H4 (cell line): ENCODE data around the gene ITGA11. TPM values are rescaled to one million over a fixed set of nuclear protein-coding genes. Genes with fewer than 3 reads are reported as not detected.

Experiments
- DNase-seq: peaks from one replicate; pipeline ENCODE4 v3.0.0-alpha.2; 2015; ENCODE audit warnings: low spot score
- total RNA-seq: library from RNA; depleted of rRNA; stranded (reverse); fragments of >200 nt; shearing (Covaris generic); gene quantifications from 2 replicates; pipeline ENCODE4 v1.2.3, GENCODE V29; 2014

Gene ITGA11
- total RNA-seq, 1 experiment from 2014 or later = 0.66 TPM

DNA sequence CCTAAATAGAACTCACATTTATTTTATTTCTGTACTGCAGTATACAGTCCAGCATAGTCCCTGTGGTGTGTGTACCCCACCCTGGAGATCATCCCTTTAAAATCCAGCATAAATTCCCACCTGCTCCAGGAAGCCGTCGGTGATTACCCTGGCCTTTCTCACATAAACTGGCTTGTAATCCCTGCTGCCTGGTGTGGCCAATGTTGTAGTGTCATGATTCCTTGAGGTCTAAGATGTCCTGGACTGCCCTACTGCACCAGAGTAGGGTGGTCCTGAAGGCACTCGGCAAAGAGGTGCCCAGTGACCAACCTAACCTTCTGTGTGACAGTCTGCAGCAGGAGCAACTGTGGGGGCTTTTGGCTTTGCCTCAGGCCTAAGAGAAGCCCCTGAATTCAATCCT lies 58.9 kb downstream of the ITGA11 start:
- DNase-seq = no peak

DNA sequence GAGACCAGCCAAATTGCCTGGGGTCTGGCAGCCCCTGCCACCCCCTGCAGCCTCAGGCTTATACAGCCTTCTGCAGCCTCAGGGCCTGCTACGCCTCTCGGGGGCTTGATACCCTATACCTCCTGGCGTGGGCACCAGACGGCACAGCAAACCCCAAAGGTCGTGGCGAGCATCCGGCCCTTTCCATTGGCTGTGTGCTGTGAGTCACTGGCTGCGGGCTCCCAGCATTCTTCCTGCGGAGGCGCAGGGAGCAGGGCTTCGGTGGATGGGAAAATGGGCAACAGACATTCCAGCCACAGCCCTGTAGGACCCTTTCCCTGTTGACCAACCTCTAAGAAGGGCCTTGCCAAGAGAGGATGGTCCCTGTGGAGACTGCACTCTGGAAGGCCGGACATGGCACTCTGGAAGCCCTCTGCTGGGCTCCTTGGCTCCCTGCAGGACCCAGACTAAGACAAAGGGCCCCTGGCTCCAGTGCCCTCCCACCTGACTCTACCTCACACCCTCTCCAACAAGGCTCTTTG lies 59.6 kb downstream of the ITGA11 start:
- peak; percentile 72 for DNase-seq

DNA sequence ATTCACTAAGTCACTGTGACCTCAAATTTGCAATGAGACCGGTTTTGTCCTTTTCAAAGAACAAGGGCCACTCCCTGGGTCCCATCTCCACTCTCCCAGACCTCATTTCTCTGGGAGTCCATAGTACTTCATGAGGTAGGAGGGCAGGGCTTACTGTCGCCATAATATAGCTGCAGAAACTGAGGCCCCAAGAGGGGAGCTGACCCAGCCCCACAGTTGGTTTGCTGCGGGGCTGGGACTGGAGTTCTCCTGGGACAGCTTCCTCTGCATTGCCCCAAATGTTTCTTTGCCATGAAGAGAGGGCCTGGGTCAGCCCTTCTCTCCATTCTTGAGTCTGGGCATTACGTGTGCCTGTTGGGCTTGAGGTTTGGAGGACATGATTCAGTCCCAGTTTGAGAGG lies 60.1 kb downstream of the ITGA11 start:
- DNase-seq = no peak

DNA sequence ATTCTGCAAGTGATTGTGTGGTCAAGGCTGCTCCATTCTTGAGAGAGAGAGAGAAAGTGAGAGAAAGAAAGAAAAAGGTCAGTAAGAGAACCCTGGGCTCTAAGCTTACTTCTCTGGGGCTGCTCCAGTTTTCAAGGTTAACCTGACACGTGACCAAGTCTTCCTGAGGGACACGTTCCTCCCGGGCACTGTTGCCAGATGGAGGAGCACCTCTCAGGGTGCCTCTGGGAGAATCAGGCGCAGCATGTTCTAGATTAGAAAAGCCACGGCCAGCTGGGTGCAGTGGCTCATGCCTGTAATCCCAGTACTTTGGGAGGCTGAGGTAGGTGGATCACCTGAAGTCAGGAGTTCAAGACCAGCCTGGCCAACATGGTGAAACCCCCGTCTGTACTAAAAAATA lies 60.8 kb downstream of the ITGA11 start:
- no peak for DNase-seq

DNA sequence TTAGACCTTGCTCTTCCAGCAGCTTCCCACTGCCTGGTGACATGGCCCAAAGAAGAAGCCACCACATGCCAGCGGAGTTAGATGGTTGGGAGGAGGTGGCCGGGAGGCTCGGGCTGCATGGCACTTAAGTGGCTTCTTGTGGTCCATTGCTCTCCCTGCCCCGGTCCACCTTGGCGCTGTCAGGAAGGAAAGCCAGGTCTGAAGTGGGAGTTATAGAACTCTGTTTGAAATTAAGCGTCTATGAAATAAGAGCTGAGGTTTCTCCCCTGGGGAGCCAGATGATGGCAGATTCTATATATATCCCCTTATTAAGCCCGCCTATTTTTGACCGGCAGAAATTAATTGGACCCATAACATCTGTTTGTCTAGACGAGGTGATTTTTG lies 61.2 kb downstream of the ITGA11 start:
- no peak for DNase-seq

DNA sequence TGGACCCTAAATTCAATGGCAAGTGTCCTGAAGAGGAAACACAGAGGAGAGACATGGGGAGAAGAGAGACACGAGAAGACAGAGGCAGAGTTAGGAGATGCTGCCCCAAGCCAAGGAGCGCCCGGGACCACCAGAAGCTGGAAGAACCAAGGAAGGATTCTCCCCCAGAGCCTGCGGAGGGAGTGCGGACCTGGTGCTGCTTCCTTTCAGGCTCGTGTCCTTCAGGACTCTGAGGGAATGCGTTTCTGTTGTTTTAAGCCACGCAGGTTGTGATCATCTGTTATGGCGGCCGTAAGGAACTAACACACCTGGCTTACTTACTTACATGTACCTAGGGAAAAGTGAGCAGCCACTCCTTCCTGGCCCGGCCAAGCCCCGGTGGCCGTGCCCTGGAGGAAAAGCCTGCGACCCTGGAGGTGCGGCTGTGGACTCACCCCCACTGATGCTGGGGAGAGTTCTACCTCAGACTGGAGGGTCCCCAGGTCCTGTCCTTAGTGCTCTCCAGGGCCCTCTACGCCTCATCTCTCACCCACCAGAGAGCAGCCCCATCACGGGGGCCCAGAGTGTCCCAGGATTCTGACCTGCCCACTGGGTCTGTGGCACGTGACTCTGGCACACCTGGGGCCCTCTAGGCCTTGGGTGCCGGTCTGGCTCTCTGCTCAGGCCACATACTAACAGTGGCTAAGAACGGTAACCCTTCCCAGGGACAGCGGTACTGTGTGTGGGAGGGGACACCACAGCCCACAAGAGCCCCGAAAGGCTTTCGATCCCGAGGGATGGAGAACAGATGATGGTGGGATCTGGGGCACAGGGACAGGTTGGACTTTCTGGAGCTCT lies 61.8 kb downstream of the ITGA11 start:
- DNase-seq = no peak

DNA sequence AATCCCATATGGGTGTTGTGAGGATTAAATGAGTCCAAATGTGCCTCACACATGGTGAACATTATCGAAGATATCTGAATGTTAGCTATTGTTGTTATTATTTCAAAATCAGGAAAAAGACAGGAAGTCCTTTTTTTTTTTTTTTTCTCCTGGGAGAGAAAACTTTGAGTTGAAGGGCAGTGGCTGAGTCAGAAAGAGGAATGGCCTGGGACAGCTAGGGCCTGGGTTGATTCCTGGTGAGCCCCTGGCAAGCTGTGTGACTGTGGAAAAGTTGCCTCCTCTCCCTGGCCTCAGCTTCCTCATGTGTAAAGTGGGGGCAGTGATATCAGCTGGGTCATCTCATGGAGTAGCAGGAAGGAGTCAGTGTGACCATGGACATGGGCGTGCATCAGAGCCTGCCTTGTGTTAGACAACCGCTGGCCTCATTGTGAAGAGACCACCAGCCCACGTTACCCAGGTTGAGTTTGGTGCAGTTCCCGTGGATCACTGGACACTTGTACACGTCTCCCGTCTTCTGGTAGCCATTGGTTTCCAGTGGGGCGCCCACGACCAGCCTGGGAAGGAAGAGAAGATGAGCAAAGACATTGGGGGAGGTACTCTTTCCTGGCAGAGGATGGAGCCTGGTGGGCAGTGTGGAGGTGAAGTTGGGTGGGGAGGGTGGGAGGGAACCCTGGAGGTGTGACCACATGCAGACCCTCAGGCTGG lies 63.1 kb downstream of the ITGA11 start:
- DNase-seq = no peak

DNA sequence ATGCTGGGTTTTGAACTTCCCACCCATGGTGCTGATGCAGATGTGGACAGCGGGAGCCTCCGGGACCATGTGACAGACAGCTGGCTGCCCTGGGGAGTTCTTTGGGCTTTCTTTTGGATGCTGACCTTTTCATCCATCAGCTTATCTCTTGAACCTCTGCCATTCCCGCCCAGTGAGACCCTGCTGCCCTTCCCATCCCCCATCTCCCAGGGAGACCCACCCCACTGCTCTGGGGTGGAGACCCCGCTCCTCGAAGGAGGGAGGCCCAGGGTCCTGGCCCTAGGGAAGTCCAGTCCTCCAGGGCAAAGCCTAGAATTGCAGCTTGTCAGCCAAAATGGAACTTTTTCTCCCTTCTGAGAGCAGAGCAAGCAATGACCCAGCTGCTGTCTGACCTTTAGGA lies 64.0 kb downstream of the ITGA11 start:
- no peak for DNase-seq

DNA sequence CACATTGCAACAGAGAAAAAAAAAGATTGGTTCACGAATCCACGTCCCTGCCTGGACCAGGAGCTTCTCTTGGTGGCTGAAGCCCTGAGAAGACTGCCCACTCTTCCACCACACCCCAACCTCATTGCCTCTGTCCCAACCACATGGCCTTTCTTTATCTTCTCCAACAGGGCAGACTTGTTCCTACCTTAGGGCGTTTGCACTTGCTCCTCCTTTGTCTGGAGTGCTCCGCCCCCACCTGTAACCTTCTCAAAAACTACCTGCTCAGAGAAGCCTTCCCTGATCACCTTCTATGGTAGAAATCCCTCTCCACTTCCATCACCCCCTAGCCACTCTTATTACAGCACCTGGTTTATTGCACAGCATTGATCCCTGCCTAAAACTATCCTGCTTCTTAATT lies 64.7 kb downstream of the ITGA11 start:
- no peak for DNase-seq

DNA sequence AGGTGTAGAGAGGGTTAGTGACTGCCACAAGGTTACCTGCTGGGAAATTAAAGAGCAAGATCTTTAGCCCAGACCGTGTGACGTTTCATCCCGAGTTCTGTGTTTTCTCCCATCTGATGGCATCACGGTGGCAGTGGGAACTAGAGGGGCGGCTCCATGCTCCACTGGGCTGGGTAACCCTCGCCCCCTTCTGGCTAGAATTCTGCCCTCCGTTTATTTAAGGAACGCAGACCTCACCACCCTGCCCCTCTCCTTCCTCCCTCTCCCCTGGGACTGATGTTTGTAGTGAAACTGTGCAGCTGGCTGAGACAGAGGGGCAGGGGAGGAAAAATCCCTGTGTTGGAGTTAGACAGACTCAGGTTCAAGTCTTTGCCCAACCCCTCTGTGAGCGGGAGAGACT lies 65.6 kb downstream of the ITGA11 start:
- no peak for DNase-seq

DNA sequence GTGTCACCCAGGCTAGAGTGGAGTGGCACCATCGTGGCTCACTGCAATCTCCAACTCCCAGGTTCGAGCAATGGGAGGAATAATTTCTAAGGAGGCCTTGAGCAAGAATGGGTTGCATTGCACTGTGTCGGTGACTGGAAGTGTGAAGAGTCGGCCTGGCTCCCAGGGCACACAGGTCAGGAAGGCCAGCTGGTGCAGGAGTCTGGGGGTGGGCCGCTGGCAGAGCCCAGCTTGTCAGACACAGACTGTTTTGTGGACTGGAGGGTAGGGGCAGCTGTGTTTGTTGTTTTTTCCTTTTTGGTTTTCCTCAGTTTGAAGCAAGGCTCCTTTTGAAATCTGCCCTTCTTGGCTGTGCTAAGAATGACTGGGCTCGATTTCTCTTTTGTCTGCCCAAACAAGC lies 66.2 kb downstream of the ITGA11 start:
- no peak for DNase-seq

DNA sequence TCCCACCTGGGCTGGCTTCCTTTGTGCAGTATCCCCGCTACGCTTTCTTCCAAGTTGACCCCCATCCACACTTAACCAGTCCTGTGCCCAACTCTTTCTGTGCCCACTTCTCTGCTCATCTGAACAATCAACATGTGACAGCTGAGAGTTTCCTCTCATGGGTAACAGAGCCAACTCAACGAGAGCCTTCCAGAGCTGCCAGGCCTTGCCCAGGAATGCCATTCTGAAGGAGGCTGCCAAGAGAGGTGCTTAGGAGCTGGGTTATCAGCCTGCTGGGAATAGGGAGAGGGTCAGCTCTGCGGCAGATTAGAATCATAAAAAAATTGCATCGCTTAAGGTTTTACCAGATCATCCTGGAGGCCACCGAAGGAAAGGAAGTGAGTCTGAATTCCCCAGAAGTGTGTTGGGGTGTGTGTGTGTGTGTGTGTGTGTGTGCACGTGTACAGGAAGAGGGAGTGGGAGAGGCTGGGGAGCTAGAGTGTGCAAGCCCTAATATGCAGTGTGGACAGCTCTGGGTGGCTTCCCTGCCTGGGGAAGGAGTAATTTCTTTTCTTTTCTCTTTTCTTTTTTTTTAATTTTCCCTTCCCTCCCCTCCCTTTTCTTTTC lies 66.7 kb downstream of the ITGA11 start:
- no peak for DNase-seq

DNA sequence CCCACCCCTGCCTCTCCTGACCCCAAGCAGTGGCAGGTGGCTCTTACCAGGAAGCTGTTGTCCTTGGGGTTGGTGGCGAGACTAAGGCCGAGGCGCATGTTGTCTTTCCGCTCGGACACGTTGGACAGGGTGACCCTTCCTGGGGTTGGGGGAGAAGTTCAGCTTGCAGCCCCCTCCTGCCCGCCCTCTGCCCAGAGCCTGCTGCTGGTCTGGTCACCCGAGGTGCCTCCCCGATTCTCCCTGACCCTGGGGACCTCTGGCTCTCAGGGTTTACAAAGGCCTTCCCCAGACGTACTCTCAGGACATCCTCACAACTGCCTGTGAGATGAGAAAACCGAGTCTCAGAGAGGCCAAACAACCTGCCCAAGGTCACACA lies 67.3 kb downstream of the ITGA11 start:
- no peak for DNase-seq

DNA sequence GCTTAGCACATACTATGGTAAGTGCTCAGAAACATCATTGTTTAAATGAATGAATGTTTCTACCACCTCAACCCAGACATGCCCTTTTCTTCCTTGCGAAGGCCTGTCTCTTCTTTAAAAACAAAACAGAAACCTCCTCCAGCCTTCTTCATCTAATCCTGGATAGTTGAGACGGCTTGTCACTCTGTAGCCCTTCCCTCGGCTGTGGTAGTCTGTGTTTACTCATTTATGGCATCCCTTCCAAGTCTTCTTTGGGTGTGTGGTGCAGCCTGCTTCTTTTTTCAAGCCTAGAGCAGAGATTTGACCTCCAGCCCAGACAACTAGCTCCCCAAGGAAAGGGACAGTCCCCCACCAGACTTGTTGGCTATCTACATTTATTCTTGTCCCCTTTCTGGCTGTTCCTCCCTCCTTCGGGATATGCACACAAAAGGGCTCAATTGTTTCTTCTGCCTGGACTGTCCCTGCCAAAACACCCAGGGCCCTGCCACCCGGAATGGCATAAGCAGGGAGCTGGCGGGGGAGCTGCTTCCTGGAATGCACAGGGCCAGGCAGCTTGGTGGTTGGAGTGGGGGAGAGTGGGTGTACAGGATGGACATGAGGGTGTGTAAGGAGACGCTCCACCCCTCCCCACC lies 67.8 kb downstream of the ITGA11 start:
- DNase-seq = no peak

DNA sequence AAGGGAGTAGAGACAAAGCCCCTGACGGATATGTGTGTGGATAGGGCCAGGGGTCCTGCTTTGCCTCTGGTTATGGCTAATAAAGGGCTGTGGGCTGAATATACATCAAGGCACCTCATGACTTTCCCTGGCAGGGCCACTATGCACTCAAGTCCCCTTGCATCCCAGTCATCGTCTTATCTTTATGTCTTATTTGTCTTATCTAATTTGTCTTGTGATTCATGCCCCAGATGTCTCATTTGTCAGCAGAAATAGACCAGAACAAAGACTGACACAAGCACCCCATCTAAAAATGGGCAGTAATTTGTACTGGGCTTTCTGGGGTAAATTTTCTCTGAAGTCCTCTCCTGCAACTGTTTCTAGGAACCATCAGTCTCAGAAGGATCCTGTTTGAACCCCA lies 68.6 kb downstream of the ITGA11 start:
- DNase-seq = no peak

DNA sequence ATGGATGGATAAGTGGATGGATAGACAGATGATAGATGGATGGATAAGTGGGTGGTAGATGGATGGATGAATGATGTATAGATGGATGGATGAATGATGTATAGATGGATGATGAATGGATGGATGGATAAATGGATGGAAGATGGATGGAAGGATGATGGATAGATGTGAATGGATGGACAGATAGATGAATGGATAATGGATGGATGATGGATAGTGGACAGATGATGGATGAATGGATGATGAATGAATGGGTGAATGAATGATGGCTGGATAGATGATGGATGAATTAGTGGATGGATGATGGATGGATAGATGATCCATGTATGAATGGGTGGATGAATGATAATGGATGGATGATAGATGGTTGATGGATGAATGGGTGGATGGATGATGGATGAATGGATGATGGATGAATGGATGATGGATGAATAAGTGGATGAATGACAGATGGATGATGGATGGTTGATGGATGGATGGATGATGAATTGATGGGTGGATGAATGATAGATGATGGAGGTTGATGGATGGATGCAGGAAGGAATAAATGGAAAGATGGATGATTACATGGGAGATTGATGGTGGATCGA lies 69.3 kb downstream of the ITGA11 start:
- DNase-seq = no peak

DNA sequence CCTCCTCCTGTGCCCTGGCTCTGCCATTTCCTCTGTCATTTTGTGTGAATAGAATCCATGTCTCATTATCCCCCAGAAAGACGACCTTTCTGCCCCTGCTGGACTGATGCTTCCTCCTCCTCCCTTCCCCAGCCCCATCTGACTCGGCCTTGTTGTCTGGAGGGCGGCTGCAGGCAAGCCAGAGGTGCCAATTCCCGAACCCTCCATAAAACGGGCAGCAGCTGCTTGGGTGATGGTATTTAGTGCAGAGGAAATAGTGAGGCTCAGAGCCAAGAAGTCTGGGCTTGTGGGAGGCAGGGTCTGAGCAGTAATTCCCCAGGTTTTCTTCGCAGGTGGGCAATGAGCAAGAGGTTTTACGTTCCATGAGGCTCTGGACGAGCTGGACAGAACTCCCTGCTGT lies 71.2 kb downstream of the ITGA11 start:
- no peak for DNase-seq

DNA sequence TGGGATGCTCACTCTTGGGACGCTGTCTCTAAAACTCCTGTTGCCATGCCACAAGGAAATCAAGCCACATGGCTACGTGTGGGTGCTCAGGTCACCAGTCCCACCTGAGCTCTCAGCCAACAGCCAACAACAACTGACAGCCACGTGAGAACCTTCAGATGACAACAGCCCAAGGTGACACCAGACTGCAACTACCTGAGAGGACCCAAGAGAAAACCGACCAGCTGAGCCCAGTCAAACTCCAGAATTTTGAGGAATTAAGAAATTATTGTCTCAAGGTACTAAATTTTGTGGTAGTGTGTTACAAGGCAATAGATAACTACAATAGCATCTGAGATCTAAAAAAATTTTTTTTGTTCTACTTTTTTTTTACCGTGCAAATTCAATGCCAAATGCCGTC lies 75.2 kb downstream of the ITGA11 start:
- DNase-seq = no peak

DNA sequence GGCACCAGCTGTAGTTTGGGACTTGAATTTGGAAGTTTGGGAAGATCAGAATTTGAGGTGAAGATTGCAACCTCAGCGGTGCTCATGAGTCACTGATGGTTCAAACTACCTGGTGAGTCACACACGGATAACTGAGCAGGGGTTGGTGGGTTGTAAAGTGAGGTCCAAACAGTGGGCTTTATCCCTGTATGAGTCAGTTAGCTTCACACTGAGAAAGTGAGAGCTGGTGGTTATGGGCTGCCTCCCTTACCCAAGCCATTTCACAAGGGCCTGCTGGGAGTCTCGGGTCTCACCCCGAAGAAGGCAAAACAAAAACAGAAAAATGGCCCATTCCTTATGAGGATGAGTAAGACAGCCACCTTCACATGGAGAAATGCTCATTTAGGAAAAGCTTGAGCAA lies 77.0 kb downstream of the ITGA11 start:
- DNase-seq = peak; percentile 90

DNA sequence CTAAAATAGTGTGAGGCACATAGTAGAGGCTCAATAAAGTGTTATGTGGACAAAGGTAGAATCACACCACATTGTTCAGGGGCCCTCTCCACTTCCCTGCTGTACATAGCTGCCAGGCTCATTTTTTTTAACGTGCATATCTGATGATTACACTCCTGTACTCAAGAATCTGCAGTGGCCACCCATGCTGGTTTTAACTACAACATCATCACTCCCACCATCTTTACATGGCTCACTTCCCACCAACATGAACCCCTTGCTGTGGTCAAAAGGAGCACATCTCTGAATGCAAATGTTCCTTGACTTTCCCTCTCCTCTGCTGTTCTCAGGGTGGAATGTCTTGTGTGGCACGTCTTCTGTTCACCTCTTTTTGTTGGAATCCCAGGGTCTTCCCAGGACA lies 77.7 kb downstream of the ITGA11 start:
- DNase-seq = no peak

DNA sequence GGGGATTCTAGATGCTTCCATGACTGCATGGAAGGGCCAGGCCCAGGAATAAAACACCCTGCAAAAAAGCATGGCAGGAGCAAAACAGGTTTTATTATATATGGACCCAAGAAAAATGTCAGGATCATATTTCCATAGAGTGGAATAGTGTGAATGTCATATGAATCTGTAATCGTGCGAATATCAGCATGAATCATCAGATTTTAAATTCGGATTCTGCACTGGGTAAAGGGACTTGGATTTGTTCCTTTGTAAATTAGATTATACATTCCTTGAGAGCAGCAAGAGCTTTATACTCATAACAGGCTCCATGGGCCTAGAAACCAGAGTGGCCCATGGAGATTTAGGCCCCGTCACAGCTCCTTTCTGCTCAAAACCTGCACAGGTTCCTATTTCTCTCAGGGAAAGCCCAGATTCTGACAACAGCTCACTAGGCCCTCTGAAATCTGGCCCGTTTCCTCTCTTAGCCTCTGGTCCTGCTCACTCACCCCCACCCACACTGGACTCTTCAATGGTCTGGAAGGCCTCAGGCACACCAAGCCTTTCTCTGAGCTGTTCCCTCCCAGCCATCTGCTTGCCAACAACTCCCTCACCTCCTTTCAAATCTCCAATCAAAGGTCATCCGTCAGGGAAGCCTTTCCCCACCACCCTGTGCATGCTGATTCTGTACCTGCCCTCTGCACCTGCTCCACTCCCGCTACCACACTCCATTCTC lies 78.4 kb downstream of the ITGA11 start:
- DNase-seq = no peak
